Measurements from ENCODE around the gene ACTR3.
A peak's percentile ranks its signal among the peaks of the same experiment; 100 is the strongest.

ACTR3 gene

DNA sequence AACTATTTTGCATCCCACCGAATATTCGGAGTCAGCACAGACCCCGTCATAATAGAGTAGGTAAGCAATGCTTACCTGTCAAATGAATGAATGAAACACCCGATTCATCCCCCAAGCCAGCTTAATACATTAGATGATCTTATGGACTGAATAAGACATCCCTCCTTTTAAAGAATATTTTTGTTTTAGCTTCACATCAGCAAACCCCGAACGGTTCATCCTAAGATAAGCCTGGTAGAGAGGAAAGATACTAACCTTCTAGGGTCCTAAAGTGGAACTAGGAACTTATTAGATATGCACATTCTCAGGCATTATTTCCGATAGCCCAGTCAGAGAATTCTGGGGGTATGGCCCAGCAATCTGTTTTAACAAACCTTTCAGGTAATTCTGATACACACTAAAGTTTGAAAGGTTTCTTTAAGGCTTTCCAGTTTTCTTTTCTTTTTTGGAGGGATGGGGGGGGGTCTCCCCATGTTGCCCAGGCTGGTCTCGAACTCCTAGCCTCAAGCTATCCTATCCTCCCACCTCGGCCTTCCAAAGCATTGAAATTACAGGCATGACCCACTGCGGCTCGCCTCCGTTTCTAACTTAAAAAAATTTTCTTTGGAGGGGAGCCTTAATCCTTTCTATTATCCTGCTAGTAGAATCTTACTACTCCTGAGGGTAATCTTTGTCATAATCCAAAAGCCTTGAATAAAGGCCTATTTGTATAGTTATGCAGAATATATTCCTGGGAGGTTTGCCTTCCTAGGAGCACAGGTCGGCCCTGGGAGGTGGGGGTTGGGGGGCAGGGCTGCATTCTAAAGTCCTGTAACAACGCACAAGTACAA is 1.0 kb upstream of the ACTR3 start:
- no peak for DNase-seq
- TF ChIP-seq, protein P1, sequence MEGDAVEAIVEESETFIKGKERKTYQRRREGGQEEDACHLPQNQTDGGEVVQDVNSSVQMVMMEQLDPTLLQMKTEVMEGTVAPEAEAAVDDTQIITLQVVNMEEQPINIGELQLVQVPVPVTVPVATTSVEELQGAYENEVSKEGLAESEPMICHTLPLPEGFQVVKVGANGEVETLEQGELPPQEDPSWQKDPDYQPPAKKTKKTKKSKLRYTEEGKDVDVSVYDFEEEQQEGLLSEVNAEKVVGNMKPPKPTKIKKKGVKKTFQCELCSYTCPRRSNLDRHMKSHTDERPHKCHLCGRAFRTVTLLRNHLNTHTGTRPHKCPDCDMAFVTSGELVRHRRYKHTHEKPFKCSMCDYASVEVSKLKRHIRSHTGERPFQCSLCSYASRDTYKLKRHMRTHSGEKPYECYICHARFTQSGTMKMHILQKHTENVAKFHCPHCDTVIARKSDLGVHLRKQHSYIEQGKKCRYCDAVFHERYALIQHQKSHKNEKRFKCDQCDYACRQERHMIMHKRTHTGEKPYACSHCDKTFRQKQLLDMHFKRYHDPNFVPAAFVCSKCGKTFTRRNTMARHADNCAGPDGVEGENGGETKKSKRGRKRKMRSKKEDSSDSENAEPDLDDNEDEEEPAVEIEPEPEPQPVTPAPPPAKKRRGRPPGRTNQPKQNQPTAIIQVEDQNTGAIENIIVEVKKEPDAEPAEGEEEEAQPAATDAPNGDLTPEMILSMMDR (IDR thresholded peaks at IDR 0.05; ENCODE audit: low read depth, low read length, missing control alignments): no peak
- Histone ChIP-seq H3K4me3 (ENCODE audit: low read depth, low read length) (peak overlapping the region; percentile 75), H3K27me3 (replicated peaks) (no peaks in the 10 kb centered on the region), H3K27ac (peak overlapping the region; percentile 82), H3K36me3 (replicated peaks) (no peaks in the 10 kb centered on the region)
- in situ Hi-C loops (cut with HindIII; ENCODE audit: low pct_ligation_motif_present, low sequenced_read_pairs): no loop called here

DNA sequence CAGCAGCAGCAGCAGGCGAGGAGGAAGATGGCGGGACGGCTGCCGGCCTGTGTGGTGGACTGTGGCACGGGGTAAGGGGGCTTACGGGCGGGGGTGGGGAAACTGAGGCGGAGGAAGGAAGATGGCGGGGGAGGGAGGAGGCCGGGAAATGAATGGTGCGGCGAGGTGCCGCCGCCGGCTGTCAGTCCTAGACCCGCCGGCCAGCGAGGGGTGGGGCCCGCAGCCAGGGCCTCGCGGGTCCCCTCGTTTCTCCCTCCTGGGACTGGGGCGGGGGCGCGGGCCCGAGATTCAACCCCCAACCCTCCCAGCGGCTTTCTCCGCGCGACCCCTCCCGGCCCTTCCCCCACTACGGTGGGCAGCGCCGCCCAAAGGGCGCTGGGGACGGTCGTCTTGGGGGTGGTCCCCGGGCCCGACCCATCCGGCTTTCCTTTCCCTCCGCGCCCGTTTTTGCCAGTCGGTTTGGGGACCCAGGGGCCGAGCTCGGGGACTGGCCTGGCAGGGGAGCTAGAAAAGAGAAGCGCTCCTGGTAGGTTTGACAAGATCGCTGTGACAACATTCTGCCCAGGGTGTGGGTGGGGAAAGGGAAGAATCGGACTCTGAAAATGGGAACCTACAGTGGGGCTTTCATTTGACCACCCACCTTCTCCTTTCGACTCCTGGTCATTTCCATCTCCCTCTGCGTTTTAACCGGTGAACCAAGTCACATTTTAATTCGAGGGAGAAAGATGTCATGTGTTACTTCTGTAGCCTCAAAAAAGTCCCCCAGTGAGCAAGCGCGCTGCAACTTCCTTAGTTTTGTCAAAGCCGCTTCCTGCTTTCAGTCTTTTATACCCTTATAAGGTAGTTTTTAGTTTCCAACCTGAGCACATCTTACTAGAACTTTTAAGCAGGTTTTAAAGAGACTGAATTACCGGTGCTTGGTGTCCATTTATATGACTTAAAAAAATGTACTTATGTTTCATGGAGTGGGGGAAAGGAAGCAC is 655 bp downstream of the ACTR3 start:
- in situ Hi-C loops (cut with HindIII; ENCODE audit: low pct_ligation_motif_present, low sequenced_read_pairs): no loop called here
- DNase-seq: peak; percentile 60
- no peaks in the 10 kb centered on the region for H3K36me3 ChIP-seq (replicated peaks)
- peak overlapping the region; percentile 95 for H3K4me3 ChIP-seq (ENCODE audit: low read depth, low read length)
- TF ChIP-seq, protein P1 (IDR thresholded peaks at IDR 0.05; ENCODE audit: low read depth, low read length, missing control alignments): no peak
- H3K27ac ChIP-seq: peak overlapping the region; percentile 91
- H3K27me3 ChIP-seq (replicated peaks): no peaks in the 10 kb centered on the region

DNA sequence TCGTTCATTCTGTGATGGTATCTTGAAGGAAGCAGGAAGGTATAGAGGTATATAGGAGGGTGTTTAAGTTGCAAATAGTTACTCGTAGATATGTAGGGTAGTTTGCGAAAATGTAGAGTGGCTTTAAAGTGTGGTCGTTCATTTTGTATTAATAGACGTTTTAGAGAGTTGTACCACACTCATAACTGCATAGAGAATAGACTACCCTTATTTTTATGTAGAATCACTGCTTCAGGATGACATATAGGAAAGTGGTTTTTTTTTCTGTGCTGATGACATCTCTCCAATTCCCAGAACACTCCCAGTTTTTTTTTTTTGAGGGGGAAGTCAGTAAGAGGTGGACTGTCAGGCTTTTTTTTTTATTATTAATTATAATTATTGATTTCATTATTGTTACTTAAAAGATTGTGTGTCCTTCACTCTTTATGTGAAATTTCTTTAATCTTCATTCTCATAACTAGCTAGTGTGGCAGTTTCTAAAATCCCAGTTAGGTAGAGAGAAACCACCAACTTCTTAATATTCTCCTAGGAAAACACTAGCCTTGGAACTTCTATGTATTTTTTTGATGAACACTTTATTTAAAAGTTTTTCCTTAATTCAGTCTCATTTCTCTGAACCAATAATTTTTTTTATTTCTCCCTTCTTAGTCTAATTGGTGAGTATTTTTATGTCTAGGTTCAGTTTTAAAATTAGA is 1.5 kb downstream of the ACTR3 start:
- peak overlapping the region; percentile 95 for H3K4me3 ChIP-seq (ENCODE audit: low read depth, low read length)
- no peaks in the 10 kb centered on the region for H3K27me3 ChIP-seq (replicated peaks)
- peak overlapping the region; percentile 91 for H3K27ac ChIP-seq
- in situ Hi-C loops (cut with HindIII; ENCODE audit: low pct_ligation_motif_present, low sequenced_read_pairs): no loop called here
- no peak for DNase-seq
- no peaks in the 10 kb centered on the region for H3K36me3 ChIP-seq (replicated peaks)
- TF ChIP-seq, protein P1 (IDR thresholded peaks at IDR 0.05; ENCODE audit: low read depth, low read length, missing control alignments): no peak

DNA sequence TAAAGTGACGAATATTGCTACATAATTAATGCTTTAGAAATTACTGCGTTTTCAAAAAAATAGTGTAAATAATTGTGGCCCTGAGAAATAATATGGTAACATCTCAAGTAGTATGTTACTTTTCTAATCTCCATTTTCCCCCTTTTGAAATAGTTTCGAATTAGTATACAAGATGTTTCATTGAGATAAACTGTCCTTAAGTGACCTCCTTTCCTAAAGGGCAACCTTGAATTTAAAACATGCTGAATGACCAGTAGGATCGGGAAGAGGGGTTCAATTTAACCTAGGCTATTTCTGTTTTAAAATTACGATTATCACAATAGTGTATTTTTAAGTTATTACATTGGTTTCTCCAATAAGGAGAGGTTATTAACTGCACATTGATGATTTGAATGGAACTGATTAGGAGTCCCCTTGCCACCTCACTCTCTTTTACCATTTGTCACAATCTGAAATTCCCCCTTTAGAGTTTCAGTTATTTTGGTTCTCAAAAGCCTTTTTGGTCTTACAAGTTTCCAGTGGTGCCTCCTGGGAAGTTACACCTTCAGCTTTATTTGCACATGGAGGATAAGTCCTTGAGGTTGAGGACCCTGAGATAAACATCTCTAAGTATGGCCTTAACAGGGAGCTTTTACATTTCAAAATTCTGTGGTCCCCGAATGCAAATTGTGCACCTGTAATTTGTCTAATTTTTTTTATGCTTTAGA is 2.3 kb downstream of the ACTR3 start:
- no peaks in the 10 kb centered on the region for H3K36me3 ChIP-seq (replicated peaks)
- no peak for DNase-seq
- no peaks in the 10 kb centered on the region for H3K27me3 ChIP-seq (replicated peaks)
- H3K27ac ChIP-seq: no peak overlapping the region
- TF ChIP-seq, protein P1 (IDR thresholded peaks at IDR 0.05; ENCODE audit: low read depth, low read length, missing control alignments): no peak
- in situ Hi-C loops (cut with HindIII; ENCODE audit: low pct_ligation_motif_present, low sequenced_read_pairs): no loop called here
- H3K4me3 ChIP-seq (ENCODE audit: low read depth, low read length): peak overlapping the region; percentile 95

DNA sequence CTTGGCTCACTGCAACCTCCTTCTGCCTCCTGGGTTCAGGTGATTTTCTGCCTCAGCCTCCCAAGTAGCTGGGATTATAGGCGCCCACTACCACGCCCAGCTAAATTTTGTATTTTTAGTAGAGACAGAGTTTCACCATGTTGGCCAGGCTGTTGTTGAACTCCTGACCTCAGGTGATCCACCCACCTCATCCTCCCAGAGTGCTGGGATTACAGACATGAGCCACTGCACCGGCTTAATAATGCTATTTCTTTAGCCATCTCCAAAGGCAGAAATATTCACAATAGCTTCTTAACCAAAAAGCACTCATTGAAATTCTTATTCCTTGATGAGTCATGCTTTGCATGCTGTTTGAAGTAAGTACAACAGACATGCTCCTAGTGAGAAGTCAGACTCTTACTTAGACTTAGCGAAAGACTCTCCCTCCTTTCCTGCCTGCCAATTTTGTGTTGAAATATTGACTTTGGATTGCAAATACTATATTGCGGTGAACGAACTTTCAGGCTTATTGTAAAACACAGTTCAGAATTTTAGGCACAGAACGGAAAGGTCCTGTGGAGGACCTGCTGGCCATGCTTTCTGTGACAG is 4.4 kb downstream of the ACTR3 start:
- peak overlapping the region; percentile 5 for H3K4me3 ChIP-seq (ENCODE audit: low read depth, low read length)

More for the DNA sequence above, 4.4 kb downstream of the ACTR3 start:
- TF ChIP-seq, protein P1 (IDR thresholded peaks at IDR 0.05; ENCODE audit: low read depth, low read length, missing control alignments): no peak
- H3K27me3 ChIP-seq (replicated peaks): no peaks in the 10 kb centered on the region
- in situ Hi-C loops (cut with HindIII; ENCODE audit: low pct_ligation_motif_present, low sequenced_read_pairs): no loop called here
- no peaks in the 10 kb centered on the region for H3K36me3 ChIP-seq (replicated peaks)
- H3K27ac ChIP-seq: peak overlapping the region; percentile 21
- DNase-seq: peak; percentile 53
